ENCODE measurements around the gene MIPEP.

MIPEP gene

DNA sequence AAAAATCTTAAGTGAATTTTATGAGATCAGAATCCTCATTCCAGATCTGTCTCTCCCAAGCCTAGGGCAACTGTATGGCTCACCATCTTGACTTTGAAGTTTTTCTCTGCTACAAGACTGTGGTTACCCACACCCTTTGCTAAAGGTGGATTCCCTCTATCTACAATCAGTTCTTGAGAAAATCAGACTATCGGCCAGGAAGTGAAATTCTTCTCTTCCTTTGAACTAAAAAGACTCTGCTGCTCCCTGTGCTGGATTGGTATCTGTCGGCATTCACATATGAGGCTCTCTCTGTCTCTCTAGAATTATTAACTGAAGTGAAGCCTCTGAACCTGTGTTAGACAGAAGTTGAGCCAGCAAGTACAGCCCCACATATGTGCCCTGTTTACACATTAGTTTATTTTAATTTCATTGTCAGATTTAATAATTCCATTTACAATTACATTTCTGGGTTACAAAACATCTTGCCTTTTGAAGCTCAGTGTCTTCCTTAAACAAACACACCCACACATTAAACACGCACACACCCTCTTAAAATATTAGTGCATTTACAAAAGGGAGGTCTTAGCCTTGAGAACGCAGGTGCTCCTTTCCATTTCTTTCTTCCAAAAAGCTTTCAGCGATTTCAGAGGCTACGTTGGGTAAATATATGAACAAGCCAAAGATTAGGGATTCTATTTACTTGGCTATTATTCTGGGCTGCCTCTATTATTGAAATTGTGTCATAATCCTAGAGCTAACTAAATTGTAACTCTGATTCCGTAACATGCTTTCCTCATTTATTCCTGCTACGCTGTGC is 145.7 kb downstream of the MIPEP start:
- DNase-seq, result peak; percentile 26

- no peak for DNase-seq
Observed at GRCh38 chr13:23741879-23742510, 147.2 kb downstream of the MIPEP start.

DNA sequence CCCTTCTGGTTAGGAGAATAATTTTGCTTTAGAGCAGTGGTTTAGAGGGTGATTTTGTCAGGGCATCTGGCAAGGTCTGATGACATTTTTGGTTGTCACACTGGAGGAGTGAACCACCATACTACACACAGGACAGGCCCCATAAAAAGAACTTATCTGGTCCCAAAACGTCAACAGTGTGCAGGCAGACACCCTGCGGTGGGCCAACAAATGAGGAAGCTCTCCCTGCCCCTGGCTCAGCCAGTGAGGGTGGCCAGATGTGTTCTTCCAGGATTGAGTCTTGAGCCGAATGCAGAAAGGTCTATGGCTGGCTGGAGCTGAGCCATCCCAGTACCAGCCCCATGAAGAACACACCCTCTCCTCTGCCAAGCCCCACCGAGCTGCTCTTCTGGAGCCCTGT is 149.2 kb downstream of the MIPEP start:
- no peak for DNase-seq

DNA sequence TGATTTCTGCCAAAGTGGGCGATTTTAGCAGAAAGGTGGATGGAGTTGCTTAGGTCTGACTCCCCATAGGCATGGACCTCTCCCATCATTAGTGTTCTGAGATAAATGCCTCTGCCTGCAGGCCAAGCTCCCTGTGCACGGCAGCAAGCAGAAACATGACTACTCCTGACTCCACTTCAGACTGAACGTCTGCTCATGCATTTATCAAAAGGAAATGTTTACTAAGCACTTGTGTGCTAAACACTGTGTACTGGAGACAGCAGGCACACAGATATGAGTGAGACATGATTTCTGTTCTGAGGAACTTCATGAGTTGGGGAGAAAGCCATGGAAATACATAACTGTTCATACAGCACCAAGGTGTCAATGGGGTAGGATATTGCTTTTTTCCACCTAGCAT is 149.6 kb downstream of the MIPEP start:
- DNase-seq, result no peak

GRCh38 chr13:23736541-23736940 is 152.7 kb downstream of the MIPEP start:
- no peak for DNase-seq

- no peak for DNase-seq
Observed at GRCh38 chr13:23735329-23735728, 153.9 kb downstream of the MIPEP start.

GRCh38 chr13:23731709-23732108 is 157.5 kb downstream of the MIPEP start:
- no peak for DNase-seq

- DNase-seq, result no peak
Observed at GRCh38 chr13:23730251-23730650, 158.9 kb downstream of the MIPEP start.

DNA sequence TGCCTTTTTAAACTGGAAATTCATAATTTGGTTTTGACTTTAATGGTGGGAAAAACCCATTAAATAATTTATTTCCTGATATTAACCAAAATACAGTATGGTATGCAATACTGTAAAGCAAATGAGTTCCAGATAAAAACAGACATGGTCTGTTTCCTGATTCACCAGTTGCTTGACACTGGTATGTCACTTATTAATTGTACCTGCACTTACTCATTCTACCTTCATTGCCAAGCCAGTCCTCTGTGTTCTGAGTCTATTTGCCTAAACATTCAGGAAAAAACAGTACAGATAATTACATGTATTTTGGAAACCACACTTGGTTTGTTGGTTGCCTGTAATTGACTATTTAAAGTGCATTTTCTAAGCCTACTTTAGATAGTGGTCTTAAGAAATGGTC is 159.7 kb downstream of the MIPEP start:
- no peak for DNase-seq

DNA sequence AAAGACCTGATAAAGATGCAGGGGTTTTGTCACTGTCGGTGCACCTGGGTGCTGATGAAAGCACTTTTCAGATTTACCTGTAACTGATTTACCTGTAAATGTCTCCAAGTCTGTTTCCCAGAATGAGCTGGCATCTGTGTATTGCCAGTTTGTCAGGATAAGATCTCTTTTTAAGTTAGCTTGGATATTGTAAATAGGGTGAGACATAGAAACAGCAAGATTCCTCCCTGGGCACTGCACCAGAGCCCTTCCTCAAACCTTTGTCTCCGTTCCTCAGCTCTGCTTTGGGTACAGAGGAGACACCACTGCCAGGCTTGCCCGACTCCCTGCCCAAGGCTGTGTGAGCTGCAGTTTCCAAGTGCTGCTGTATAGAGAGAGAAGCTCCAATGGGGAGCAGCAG is 160.4 kb downstream of the MIPEP start:
- no peak for DNase-seq

DNA sequence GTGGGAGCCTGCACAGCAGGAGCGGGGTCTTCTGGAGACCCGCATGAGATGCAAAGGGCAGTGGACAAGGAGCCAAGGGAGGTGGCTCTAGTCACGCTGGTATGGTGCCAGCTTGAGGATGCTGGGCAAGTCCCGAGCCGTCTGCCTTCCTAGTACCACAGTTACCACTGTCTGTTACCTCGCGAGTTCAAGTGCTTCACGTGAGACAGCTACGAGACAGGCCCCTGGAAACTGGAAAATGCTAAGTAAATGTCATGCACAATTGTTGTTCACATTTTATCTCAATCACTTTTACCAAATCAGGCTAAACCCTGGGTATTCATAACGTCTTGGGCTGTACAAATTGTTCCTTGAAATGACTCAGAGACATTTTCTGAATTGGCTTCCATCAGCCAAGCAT is 163.3 kb downstream of the MIPEP start:
- no peak for DNase-seq

- DNase-seq, result no peak
Observed at GRCh38 chr13:23724196-23724970, 164.8 kb downstream of the MIPEP start.

DNA sequence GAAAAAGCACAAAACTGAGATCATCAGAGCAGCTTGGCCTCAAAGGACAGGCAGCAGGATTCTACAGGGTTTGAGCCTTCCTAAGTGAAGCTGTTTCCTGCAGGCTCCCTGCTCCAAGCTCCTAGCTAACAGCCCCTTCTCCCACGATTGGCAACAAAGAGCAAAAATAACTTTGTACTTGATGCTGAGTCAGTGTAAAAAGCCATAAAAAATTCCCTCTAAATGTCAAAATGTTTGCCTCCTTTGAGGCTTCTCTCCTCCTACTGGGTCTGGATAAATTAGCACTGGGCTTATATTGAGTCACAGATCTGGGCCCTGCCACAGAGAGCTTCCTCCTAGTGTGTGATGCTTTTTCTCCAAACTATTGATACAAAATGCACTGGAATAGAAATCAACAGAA is 165.7 kb downstream of the MIPEP start:
- DNase-seq, result no peak

DNA sequence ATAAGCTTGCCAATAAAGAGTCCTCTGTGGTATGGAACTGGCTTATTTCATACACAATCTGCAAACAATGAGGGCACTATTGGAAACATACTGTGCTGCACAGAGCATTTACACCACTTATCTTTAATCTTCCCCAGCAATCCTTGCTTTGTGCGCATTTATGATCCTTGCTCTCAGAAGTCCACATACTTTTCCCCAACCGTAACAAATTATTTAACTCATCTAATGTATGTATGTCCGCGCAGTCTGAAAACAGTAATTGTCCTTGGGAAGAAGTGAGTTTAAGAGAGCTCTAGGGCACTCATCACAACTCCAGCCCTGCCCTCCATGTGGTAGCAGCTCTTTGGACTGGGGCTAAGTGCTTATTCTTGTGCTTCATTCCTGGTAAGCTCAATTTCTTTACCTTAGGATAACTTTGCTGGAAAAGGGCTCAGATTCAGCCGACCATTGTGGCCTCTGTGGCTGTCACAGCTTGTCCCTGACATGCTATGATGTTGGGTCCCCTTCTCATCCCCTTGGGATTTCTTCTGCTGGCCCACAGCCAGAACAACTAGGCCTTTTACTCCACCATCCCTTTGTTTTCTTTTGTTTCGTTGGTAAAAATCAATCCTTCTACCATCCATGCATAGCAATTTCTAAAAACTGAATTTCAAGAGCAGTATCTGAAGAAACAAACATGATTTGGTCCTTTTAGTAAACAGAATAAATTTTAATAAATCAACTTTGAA is 166.3 kb downstream of the MIPEP start:
- no peak for DNase-seq

GRCh38 chr13:23718996-23719395 is 170.2 kb downstream of the MIPEP start:
- no peak for DNase-seq

- no peak for DNase-seq
Observed at GRCh38 chr13:23716401-23716800, 172.8 kb downstream of the MIPEP start.

DNA sequence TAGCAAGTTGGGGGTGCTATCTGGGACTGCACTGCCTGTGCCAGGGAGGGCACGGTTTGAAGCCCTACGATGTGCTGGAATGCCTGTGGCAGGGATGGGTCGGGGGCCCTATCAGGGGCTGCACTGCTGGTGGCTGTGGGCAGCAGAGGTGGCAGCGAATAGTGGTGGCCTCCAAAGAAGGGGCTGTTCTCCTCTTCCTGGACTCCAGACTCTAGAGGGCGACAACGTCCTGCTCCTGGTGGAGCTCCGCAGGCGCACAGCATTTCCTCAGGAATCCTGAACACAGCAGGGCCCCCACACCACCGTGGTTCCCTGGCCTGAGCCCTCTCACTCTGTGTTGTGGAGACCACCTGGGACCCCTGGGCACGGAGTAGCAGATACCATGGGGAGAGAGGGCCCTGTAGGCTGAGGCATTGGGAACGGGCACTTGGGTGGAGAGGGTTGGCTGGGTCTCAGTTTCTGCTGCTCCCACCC is 173.4 kb downstream of the MIPEP start:
- DNase-seq, result no peak

GRCh38 chr13:23715092-23715761 is 174.0 kb downstream of the MIPEP start:
- DNase-seq, result no peak

DNA sequence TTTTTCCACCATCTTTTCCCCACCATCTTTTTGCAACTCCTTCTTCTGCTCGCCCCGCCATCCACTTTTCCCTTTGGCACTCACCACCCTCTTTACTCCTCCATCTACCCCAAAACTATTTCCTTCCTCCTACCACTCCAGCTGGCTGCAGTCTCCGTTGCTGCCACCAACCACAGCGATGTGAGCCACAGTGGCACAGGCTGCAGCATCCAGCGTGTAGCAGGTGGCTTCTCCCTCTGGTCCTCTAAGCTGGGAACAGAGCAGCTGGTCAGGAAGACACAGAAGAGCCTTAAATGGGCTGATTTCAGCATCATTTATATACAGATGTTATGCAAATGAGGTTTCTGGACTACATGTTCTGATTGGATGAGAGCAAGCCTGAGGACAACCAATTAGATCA is 174.5 kb downstream of the MIPEP start:
- DNase-seq, result no peak

DNA sequence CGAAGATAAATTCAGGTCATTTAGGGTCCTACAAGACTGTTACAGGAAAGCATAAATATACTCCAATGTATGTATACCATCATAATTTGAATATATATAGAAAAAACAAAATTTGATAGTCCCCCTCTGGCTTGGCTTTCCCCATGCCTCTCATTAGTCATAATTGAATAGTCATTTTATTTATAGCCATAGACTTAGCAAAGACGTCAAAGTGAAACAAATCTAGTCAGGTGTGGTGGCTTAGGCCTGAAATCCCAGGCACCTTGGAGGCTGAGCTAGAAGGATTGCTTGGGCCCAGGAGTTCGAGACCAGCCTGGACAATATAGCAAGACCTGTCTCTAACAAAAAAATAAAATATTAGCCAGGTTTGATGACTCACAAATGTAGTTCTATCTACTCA is 177.8 kb downstream of the MIPEP start:
- DNase-seq, result no peak

GRCh38 chr13:23710366-23710765 is 178.8 kb downstream of the MIPEP start:
- no peak for DNase-seq

DNA sequence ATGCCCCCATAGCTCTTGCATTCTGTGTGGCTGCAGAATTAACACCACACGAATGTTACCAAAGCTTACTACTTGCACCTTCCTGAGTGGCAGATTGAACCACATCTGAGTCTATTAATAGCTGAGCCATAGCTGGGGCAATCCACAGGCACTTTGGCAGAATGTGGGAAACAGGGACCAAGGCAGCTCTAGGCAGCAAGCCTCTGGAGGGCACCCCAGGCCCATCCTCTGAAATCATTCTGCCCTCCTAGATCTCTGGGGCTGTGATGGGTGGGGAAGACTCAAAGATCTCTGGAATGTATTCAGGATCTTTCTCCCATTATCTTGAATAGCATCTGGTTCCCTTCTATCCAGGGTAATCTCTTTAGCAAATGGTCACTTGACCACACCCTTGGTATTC is 179.7 kb downstream of the MIPEP start:
- no peak for DNase-seq

GRCh38 chr13:23707674-23708073 is 181.5 kb downstream of the MIPEP start:
- DNase-seq, result no peak
